Renal cortex interstitium (tissue), 11 donors: ENCODE measurements around the gene HECTD1. TPM values are rescaled to one million over a fixed set of nuclear protein-coding genes. Genes with fewer than 3 reads are reported as not detected.
A peak's percentile ranks its signal among the peaks of the same experiment; 100 is the strongest.
"Not testable (repeated sequence)": the region's sequence is repeated elsewhere in the genome, so short reads cannot be mapped to it uniquely, and the experiment has no call there.

Source experiments
- DNase-seq, 11 donors: peaks; one replicate each; pipeline ENCODE4 v3.0.0-alpha.2; 2013; ENCODE audit warnings: low read depth in 9 of 11, low spot score in 4 of 11; ENCODE audit errors: extremely low read depth in 1 of 11
- polyA plus RNA-seq, 3 donors: library from polyadenylated mRNA; unstranded; fragments of 120-200 nt; gene quantifications; one replicate each; pipeline ENCODE4 v1.2.1, GENCODE V29; 2013; ENCODE audit not compliant: insufficient read length in 3 of 3

Gene HECTD1
- polyA plus RNA-seq, 3 donors = 165 to 195 (median 170) TPM

DNA sequence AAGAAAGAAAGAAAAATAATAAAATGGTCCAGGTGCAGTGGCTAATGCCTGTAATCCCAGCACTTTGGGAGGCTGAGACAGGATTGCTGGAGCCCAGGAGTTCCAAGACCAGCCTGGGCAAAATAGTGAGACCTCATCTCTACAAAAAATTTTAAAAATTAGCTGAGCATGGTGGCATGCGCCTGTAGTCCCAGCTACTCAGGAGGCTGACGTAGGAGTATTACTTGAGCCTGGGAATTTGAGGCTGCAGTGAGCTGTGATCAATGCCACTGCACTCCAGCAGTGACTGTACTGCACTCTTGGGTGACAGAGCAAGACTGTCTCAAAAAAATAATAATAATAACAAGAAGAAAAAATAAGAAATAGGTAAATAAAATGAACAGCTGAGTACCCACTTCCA is 23.7 kb upstream of the HECTD1 start:
- DNase-seq = not testable (repeated sequence)

DNA sequence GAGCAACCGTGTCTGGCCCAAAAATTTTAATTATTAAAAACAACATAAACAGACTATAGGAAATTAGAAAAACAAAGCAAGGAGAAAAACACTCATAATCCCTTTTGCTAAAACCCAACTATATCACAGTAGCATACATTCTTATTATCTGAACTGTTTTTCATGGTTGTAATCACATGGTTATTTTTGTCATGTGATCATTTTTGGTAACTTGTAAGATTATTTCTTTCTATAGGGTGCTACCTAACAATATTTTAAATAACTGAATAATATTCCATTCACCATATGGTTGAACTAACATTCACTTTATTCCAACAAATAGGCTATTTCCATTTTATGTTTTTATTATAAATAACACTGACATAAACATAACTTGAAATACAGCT is 23.0 kb upstream of the HECTD1 start:
- DNase-seq = no peak

GRCh38 chr14:31229638-31230572 is 22.3 kb upstream of the HECTD1 start:
- no peak for DNase-seq

GRCh38 chr14:31229009-31229408 is 21.4 kb upstream of the HECTD1 start:
- no peak for DNase-seq

DNA sequence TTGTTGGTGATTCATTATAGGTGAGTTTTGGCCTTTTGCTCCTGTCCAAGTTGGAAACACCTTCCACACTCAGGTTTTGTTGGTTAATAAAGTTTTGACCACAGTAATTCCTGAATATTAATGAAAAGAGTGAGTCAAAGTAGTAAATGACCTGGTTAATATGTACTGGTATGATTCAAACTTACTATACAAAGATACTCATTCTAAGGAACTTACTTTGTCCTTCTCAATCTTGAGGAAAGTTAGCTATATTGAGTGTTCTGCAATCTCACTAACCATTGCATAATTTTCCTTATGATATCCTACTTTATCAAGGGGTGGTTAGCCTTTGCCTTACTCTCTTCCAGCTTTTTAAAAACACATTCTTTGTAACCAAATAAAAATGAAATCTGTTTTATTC is 20.9 kb upstream of the HECTD1 start:
- DNase-seq = no peak

- no peak for DNase-seq
Observed at GRCh38 chr14:31224808-31225207, 17.2 kb upstream of the HECTD1 start.

- DNase-seq = no peak
Observed at GRCh38 chr14:31223331-31223730, 15.7 kb upstream of the HECTD1 start.

DNA sequence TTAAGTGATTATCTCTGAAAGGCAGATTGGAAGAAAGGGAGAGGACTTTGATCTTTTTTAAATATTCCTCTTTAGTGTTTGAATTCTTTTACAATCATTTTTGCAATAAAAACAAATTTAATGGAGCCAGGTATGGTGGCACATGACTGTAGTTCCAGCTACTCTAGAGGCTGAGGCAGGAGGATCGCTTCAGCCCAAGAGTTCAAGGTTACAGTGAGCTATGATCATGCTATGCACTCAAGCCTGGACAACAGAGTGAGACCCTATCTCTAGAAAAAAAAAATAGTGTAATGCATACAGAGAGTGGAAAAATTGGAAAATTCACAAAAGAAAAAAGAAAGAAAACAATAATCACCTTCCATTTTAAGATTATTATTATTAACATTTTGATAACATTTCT is 15.2 kb upstream of the HECTD1 start:
- DNase-seq = no peak

DNA sequence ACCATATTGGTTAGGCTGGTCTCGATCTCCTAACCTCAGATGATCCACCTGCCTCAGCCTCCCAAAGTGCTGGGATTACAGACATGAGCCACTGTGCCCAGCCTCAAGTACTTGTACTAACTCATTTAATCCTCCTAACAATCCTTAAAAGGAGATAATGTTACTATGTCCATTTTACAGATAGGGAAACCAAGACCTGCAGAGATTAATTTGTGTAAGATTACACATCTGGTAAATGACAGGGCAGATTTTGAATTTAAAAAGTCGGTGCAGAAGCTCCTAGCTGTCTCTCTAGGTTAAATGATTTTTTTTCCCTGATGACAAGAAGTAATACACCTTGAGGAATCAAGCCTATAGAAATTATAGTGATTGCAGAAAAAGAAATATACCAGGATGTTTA is 13.7 kb upstream of the HECTD1 start:
- DNase-seq = no peak

DNA sequence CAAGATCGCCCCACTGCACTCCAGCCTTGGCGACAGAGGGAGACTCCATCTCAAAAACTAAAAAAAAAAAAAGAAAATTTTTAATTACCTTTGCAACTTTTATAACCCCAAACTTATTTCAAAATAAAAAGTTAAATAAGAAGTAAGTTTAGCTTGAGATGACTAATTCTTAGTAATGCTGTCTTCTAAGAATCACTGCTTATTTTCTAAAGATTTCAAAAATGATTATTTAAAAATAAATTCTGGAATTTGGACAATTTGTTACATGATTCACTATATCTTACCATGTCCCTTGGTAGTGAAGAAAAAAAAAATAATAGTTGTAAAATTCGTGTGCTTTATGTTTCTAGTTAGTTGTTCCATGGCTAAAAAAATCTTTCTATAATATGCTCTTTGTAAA is 11.6 kb upstream of the HECTD1 start:
- DNase-seq = no peak

DNA sequence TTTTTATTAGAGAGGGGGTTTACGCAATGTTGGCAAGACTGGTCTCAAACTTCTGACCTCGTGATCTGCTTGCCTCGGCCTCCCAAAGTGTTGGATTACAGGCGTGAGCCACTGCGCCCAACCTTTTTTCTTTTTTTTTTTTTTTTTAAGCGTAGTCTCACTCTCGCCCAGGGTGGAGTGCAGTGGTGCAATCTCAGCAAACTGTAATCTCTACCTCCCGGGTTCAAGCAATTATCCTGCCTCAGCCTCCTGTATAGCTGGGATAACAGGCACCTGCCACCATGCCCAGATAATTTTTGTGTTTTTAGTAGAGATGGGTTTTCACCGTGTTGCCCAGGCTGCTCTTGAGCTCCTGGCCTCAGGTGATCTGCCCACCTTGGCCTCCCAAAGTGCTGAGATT is 8.8 kb upstream of the HECTD1 start:
- no peak for DNase-seq

- no peak for DNase-seq
Observed at GRCh38 chr14:31212893-31213292, 5.3 kb upstream of the HECTD1 start.

DNA sequence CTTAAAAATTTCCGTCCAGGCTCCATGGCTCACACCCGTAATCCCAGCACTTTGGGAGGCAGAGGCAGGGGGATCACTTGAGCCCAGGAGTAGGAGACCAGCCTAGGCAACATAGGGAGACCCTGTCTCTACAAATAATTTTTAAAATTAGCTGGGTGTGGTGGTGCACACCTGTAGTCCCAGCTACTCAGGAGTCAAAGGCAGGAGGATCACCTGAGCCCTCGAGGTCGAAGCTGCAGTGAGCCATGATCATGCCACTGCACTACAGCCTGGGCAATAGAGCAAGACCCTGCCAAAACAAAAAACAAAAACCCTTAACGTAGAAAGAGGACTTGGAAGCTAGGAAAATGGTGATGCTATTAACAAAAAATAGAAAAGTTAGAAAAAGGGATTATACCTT is 2.0 kb upstream of the HECTD1 start:
- no peak for DNase-seq

DNA sequence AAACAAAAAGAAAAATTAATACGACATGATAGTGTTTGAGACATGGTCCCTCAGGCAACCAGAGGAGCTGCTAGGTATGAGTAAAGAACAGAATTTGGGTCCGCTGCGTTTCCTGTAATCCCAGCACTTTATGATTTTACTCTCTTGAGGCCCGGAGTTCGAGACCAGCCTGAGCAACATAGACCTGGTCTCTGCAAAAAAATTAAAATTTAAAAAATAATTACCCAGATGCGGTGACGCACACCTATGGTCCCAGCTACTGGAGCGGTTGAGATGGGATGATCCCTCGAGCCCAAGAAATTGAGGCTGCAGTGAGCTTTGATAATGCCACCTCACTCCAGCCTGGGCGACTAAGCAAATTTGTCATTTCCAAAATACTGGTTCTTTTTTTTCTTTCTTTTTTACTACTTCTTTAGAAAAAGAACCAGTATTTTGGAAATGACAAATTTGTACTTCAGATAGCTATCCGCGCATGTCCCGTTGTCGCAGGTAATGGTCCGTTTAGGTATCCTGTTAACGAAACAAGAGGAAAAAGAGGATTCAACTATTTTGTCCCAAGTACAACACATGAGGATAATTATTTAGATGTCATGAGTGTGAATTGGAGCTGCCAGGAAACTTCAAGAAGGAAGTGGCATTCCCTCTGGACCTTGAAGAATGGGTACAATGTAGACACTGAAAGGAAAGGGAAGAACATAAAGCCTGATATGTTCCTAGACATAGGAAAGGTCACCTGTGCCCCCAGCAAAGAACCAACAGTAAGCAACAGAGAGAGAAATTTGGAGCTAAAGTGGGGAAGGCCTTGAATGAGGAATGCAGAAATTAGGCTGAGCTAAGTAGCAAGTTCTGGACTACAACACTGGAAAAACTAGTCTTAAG is 1.2 kb upstream of the HECTD1 start:
- DNase-seq = no peak

DNA sequence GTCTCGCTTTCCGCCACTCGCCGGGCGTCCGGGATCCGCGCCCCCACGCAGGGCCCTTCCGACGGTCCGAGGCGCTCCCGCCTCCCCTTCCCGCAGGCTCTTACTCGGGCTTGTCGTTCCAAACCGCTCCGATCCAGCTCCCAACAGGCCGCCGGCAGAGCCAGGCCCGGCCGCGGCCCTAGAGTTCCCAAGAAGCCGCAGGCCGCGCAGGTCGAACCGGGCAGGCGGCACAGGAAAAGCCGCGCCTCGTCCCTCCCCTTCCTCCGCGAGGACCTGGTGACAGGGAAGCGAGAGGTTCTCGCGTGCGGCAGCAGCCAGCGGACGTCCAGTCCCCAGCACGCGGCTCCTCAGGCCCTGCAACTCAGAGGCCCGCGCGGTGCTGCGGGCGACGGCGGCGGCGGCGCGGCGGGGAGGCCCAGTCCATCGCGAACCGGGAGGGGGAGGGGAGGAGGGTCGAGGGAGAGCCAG is 272 bp downstream of the HECTD1 start:
- DNase-seq = peak in 2 of 11 donors; percentile 57 to 92

- peak in 3 of 11 donors; percentile 25 to 43 (median 32) for DNase-seq
Observed at GRCh38 chr14:31206536-31207286, 882 bp downstream of the HECTD1 start.

DNA sequence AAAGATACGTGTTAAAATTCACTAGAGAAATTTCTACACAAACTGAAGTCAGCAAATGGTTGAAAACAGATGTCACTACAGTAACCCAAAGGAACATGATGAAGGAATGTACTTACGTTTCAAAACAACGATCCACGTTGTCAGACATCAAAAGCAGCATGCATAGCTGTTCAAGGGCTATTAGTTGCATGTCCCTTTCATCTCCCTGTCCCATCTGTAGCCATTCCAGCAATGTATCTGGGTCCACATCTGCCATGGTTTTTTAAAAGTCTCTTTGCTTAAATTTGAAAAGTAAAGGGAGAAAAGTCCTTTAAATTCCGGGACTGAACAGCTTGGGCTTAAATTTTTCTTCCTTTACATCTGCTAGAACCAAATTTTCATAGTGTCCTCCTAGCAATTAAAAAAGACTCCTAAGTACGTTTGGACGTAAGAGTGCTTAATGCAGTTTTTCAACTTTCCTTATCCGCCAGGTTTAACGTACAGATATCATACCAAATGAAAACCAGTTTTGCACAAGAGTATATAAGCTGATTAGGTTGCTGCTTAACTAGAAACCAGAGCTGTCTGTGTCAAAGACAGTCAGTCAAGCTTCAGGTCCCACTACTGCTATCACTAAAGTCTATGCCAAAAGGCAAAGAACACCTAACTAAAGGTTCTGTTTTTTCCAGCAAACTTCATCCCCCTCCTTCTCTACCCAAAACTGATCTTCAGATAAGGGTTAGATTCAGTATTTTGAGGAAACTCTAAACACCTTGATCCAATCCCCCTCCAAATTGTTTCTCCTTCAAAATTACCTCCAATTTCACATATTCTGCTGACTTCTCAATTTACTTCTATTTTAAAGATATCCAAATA is 1.7 kb downstream of the HECTD1 start:
- peak in 2 of 11 donors; percentile 6 for DNase-seq
